B cell (primary cell): Measurements from ENCODE around the gene FTCD.

Experiments used
- EZH2 ChIP-seq: IDR thresholded peaks from 2 replicates; pipeline ENCODE4 v1.6.1; 2012; ENCODE audit warnings: borderline replicate concordance, low read depth, mild to moderate bottlenecking, moderate library complexity, low read length; ENCODE audit not compliant: insufficient read depth, poor library complexity, severe bottlenecking
- TF ChIP-seq, protein P1 (sequence below): fragments of 200-600 bp; IDR thresholded peaks from one replicate; pipeline ENCODE4 v1.8.0; 2022; ENCODE audit warnings: antibody characterized with exemption, mild to moderate bottlenecking

DNA sequence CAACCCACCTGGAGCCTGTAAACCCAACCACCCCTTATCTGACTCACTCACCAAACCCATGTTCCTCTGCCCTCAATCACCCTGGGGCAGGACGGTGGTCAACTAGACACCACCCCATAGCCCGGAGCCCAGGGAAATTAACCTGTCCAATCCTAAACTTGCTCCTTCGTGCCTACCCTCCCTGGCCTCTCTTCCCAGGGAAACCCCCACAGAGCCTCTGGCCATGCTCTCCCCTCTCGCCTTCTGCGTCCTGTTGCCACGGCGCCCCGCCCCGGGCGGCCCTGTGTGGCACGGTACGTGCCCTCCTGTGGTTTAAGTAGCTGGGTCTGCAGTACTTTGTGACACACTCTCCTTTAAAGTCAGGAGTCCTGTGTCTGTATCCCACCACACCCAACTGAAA is 4.0 kb upstream of the FTCD start:
- TF ChIP-seq, protein P1, sequence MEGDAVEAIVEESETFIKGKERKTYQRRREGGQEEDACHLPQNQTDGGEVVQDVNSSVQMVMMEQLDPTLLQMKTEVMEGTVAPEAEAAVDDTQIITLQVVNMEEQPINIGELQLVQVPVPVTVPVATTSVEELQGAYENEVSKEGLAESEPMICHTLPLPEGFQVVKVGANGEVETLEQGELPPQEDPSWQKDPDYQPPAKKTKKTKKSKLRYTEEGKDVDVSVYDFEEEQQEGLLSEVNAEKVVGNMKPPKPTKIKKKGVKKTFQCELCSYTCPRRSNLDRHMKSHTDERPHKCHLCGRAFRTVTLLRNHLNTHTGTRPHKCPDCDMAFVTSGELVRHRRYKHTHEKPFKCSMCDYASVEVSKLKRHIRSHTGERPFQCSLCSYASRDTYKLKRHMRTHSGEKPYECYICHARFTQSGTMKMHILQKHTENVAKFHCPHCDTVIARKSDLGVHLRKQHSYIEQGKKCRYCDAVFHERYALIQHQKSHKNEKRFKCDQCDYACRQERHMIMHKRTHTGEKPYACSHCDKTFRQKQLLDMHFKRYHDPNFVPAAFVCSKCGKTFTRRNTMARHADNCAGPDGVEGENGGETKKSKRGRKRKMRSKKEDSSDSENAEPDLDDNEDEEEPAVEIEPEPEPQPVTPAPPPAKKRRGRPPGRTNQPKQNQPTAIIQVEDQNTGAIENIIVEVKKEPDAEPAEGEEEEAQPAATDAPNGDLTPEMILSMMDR, result no peak
- no peak for TF ChIP-seq EZH2
